GM19240 (cell line): ENCODE measurements around the gene NUP85.
"Not testable (repeated sequence)": the region's sequence is repeated elsewhere in the genome, so short reads cannot be mapped to it uniquely, and the experiment has no call there.

Experiments
- DNase-seq: peaks from one replicate; pipeline ENCODE4 v3.0.0; 2011; ENCODE audit warnings: low spot score; ENCODE audit not compliant: insufficient read length

NUP85 gene, protein sequence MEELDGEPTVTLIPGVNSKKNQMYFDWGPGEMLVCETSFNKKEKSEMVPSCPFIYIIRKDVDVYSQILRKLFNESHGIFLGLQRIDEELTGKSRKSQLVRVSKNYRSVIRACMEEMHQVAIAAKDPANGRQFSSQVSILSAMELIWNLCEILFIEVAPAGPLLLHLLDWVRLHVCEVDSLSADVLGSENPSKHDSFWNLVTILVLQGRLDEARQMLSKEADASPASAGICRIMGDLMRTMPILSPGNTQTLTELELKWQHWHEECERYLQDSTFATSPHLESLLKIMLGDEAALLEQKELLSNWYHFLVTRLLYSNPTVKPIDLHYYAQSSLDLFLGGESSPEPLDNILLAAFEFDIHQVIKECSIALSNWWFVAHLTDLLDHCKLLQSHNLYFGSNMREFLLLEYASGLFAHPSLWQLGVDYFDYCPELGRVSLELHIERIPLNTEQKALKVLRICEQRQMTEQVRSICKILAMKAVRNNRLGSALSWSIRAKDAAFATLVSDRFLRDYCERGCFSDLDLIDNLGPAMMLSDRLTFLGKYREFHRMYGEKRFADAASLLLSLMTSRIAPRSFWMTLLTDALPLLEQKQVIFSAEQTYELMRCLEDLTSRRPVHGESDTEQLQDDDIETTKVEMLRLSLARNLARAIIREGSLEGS

DNA sequence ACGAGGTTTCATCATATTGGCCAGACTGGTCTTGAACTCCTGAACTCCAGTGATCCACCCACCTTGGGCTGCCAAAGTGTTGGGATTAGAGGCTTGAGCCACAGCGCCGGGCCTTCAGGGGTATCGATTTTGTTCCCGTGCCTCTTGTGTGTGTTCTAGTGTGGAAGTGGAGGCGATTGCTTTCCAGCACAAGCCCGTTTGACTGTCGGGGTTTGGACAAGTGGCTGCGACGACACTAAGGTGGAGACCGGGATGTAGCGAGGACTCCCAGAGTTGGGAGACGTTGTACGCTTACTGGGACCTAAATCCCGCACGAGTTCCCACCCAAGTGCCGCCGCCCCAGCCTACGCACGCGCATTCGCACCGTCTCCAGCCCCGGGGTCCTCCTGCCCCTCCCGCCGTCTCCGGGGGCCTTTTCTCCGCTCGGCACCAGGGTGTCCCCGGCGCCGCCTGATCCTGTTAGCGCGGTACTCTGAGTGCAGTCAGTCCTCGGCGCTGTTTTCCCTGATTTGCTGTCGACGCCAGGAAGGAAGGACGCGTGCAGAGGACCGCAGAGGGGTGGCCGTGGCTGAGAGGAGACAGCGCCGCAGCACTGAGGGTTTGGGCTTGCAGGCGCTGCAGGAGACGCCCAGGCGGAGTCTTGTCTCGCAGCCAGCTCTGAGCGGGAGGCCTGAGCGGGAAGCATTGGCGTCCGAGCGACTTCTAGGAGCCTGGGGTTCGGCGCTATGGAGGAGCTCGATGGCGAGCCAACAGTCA lies at the start of gene NUP85:
NUP85 (plus strand) TSS at position 643 of the 756 bp plus-strand sequence; CDS start at position 726, 83 bp downstream.
- DNase-seq, result peak; percentile 95

DNA sequence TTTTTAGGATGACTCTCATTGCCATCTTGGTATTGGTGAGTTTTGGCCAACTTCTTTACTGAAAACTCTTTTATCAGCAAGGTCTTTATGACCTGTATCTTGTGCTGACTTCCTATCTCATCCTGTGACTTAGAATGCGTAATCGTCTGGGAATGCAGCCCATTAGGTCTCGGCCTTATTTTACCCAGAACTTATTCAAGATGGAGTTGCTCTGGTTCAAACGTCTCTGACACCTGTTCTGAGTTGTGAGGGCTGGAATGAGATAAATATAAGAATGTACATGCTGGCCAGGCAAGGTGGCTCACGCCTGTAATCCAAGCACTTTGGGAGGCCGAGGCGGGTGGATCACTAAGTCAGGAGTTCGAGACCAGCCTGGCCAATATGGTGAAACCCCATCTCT lies 47.0 kb upstream of the NUP85 start:
- not testable (repeated sequence) for DNase-seq

- no peak for DNase-seq
Observed at GRCh38 chr17:75159196-75160031, 46.1 kb upstream of the NUP85 start.

- no peak for DNase-seq
Observed at GRCh38 chr17:75160211-75160610, 45.3 kb upstream of the NUP85 start.

GRCh38 chr17:75163074-75163473 lies 42.4 kb upstream of the NUP85 start:
- DNase-seq, result no peak

GRCh38 chr17:75164606-75165005 lies 40.9 kb upstream of the NUP85 start:
- not testable (repeated sequence) for DNase-seq

DNA sequence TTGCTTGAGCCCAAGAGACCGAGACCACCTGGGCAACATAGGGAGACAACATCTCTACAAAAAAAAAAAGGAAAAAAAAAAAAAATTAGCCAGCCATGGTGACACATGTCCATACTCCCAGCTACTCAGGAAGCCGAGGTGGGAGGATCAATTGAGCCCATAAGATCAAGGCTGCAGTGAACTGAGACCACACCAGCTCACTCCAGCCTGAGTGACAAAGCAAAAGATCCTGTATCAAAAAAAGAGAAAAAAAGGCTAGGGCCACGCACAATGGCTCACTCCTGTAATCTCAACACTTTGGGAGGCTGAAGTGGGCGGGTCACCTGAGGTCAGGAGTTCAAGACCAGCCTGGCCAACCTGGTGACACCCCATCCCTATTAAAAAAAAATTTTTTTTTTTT lies 36.5 kb upstream of the NUP85 start:
- no peak for DNase-seq

DNA sequence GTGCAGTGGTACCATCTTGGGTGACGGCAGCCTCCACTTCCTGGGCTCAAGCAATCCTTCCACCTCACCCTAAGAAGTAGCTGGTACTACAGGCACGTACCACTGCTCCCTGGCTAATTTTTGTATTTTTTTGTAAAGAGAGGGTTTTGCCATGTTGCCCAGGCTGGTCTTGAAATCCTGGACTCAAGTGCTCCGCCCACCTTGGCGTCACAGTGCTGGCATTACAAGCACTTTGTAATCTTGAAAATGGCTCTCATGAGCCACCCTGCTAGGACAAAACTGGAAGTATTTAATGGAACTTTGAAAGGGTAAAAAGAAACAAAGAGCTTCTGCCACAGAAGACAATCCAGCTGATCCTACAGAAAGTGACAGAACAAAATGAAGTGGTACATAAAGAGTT lies 32.0 kb upstream of the NUP85 start:
- no peak for DNase-seq

DNA sequence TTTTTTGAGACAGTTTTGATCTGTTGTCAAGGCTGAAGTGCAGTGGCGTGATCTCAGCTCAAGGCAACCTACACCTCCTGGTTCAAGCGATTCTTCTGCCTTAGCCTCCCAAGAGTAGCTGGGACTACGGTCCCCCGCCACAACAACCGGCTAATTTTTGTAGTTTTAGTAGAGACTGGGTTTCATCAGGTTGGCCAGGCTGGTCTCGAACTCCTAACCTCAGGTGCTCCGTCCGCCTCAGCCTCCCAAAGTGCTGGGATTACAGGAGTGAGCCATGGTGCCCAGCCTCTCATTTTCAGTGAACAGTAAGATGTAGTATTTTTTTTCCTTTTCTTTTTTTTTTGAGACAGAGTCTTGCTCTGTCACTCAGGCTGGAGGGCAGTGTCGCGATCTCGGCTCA lies 30.5 kb upstream of the NUP85 start:
- DNase-seq, result no peak

GRCh38 chr17:75176625-75177024 lies 28.9 kb upstream of the NUP85 start:
- DNase-seq, result no peak

- no peak for DNase-seq
Observed at GRCh38 chr17:75178453-75178852, 27.0 kb upstream of the NUP85 start.

GRCh38 chr17:75181110-75181509 lies 24.4 kb upstream of the NUP85 start:
- no peak for DNase-seq

DNA sequence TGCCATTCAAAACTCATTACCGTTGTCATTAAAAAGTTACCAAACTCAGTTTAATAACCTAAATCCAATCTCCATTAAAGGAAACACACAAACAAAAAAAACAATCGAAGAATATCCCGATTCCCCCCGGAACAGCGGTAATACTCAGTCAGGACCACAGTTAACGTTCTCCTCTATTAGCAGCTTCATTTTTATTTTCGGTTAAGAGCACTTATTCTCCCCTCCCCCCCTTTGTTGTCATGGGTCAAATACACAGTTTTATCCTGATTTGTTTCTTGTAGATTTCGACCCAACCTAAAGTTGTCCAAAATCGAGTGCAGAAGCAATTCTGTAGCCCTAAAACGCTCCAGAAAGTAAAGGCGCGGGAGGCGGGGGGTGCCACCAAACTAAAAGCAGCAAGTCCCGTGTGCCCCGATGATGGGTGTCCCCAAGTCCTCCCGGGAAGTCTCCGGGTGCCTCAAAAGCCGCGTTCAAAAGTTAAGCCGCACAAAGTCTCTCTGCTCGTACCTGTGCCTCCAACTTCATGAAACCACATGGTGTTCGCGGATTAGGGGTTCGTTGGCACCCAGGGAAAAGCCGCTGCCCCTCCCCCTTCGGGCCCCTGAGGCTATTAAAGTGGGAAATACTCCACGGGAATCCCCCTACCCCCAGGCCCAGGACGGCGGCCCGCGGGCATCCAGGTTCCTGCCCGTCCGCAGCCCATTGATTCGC lies 23.7 kb upstream of the NUP85 start:
- DNase-seq, result no peak

GRCh38 chr17:75182319-75182568 lies 23.2 kb upstream of the NUP85 start:
- DNase-seq, result no peak

- peak; percentile 89 for DNase-seq
Observed at GRCh38 chr17:75182569-75183436, 22.7 kb upstream of the NUP85 start, which contains the start of gene SUMO2. Gene SUMO2 (minus strand): TSS chr17:75182959. CDS start chr17:75182834, 125 bp downstream.

- no peak for DNase-seq
Observed at GRCh38 chr17:75183999-75184884, 21.2 kb upstream of the NUP85 start.

DNA sequence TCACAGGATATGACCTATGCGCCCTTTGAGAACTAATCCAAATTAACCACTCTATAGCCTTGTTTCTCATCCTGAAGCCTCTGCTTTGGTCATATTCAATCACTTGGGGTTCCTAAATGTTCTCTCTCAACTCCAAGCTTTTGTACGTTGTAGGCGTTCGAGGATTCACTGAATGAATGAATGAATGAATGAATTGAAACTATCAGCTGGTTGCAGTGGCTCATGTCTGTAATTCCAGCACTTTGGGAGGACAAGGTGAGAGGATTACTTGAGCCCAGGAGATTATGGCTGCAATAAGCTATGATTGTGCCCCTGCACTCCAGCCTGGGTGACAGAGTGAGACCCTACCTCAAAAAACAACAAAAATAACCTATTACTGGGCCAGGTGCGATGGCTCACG lies 16.9 kb upstream of the NUP85 start:
- DNase-seq, result no peak

GRCh38 chr17:75191584-75191983 lies 13.9 kb upstream of the NUP85 start:
- no peak for DNase-seq

DNA sequence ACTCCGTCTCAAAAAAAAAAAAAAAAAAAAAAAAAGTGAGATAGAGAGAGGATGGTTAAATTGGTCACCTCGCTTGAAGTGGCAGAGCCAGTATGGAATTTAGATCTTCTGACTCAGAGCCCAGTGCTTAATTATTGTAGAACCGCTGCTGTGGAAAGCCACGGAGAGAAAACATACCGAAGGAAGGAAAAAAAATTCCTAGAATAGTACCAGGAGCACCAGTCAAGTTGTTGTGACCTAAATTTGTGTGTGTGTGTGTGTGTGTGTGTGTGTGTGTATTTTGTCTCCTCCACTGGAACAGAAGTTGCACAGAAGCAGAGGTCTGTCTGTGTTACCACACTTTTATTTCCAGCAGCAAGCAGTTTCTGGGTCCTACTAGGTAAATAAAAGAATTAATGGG lies 10.6 kb upstream of the NUP85 start:
- DNase-seq, result no peak
